ENCODE results near the gene NSUN6.

GRCh38 chr10:18565006-18565405 is 86.4 kb downstream of the NSUN6 start:
- TF ChIP-seq ATF3 (CRISPR knock-in tag; conservative IDR thresholded peaks at IDR 0.05) (no peak), CTCF (IDR thresholded peaks at IDR 0.05) (no peak), ZNF138 (CRISPR knock-in tag; conservative IDR thresholded peaks at IDR 0.05) (no peak), E2F4 (CRISPR knock-in tag; IDR thresholded peaks at IDR 0.05; ENCODE audit: borderline replicate concordance, low read depth) (no peak), ZNF423 (CRISPR knock-in tag; IDR thresholded peaks at IDR 0.05) (no peak), MAX (CRISPR knock-in tag; IDR thresholded peaks at IDR 0.05) (no peak), ESRRA (CRISPR knock-in tag; IDR thresholded peaks at IDR 0.05; ENCODE audit: borderline replicate concordance) (no peak), ZNF512 (CRISPR knock-in tag; IDR thresholded peaks at IDR 0.05; ENCODE audit: borderline replicate concordance) (no peak), USF2 (CRISPR knock-in tag; IDR thresholded peaks at IDR 0.05) (no peak), NR2C2 (CRISPR knock-in tag; IDR thresholded peaks at IDR 0.05) (no peak), ZNF532 (CRISPR knock-in tag; IDR thresholded peaks at IDR 0.05; ENCODE audit: borderline replicate concordance) (no peak), SP1 (CRISPR knock-in tag; conservative IDR thresholded peaks at IDR 0.05) (no peak)

Data from WTC11 (cell line).